Activated CD4-positive, alpha-beta T cell treated with anti-CD3 and anti-CD28 coated beads, Interleukin-2, Interleukin-6, amounts not matched to agents 100 ng/mL and 50 ng/mL, durations not matched to agents 16 hours and 8 hours (primary cell): ENCODE results near the gene TNNC1.

Experiments used
- DNase-seq: peaks from one replicate; pipeline ENCODE4 v3.0.0-alpha.2; 2020

TNNC1 gene

GRCh38 chr3:52483577-52484381 lies 29.9 kb upstream of the TNNC1 start:
- no peak for DNase-seq

GRCh38 chr3:52483081-52483480 lies 29.2 kb upstream of the TNNC1 start:
- no peak for DNase-seq

- peak; percentile 14 for DNase-seq
These were observed 28.1 kb upstream of the TNNC1 start for GRCh38 chr3:52481819-52482521.

- DNase-seq, result no peak
These were observed 27.2 kb upstream of the TNNC1 start for GRCh38 chr3:52480768-52481715.

GRCh38 chr3:52479877-52480575 lies 26.2 kb upstream of the TNNC1 start:
- DNase-seq, result no peak

GRCh38 chr3:52479037-52479876 lies 25.4 kb upstream of the TNNC1 start:
- DNase-seq, result no peak

- DNase-seq, result no peak
These were observed 23.9 kb upstream of the TNNC1 start for GRCh38 chr3:52477796-52478095.

- DNase-seq, result no peak
These were observed 23.4 kb upstream of the TNNC1 start for GRCh38 chr3:52477076-52477795.

- DNase-seq, result no peak
These were observed 19.2 kb upstream of the TNNC1 start for GRCh38 chr3:52473026-52473425.

GRCh38 chr3:52472239-52473000 lies 18.6 kb upstream of the TNNC1 start:
- DNase-seq, result no peak

- DNase-seq, result peak; percentile 45
These were observed 17.8 kb upstream of the TNNC1 start for GRCh38 chr3:52471371-52472238.

GRCh38 chr3:52470920-52471319 lies 17.1 kb upstream of the TNNC1 start:
- no peak for DNase-seq

GRCh38 chr3:52469001-52469400 lies 15.2 kb upstream of the TNNC1 start:
- no peak for DNase-seq

- DNase-seq, result no peak
These were observed 14.5 kb upstream of the TNNC1 start for GRCh38 chr3:52468336-52468735.

- DNase-seq, result no peak
These were observed 9.6 kb upstream of the TNNC1 start for GRCh38 chr3:52463416-52463815.

GRCh38 chr3:52461874-52462273 lies 8.0 kb upstream of the TNNC1 start:
- no peak for DNase-seq

GRCh38 chr3:52458770-52459545 lies 5.1 kb upstream of the TNNC1 start:
- no peak for DNase-seq

GRCh38 chr3:52458031-52458760 lies 4.4 kb upstream of the TNNC1 start:
- no peak for DNase-seq
